ENCODE measurements around the gene ST7. TPM values are rescaled to one million over a fixed set of nuclear protein-coding genes. Genes with fewer than 3 reads are reported as not detected.

The ST7 gene
- total RNA-seq, 1 donor from 2014 or later, result 39.3 TPM

DNA sequence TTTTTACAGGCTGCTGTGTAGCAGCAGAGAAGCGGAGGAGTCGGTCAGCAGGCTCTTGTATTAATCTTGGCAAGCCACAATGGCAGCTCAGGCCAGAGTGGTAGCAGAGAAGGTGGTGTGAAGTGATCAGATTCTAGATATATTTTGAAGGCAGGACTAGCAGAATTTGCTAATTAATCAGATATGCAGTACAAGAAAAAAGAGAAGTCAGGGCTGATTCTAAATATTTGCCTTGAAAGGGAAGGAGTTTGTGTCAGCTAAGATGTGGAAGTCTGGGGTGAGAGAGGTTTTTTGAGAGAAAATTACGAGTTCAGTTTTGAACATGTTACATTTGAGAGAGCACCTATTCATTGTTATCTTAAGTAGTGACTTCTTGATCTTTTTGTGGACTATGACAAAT, 193.2 kb downstream of the ST7 start:
- Histone ChIP-seq H3K79me2 (ENCODE audit: insufficient read depth, low read length) (no peaks in the 10 kb centered on the region), H3K27me3 (ENCODE audit: insufficient read depth, low read length) (no peaks in the 10 kb centered on the region), H3K9ac (ENCODE audit: low read length) (no peak overlapping the region), H3K4me2 (ENCODE audit: low read length) (no peak overlapping the region), H3K36me3 (ENCODE audit: insufficient read depth, low read length) (peaks cover 8% of the 10 kb centered on the region), H3K27ac (ENCODE audit: low read depth, low read length) (no peak overlapping the region), H3K4me3 (ENCODE audit: insufficient read depth, low read depth, low read length) (no peak overlapping the region), H4K20me1 (ENCODE audit: insufficient read depth, low read length) (no peaks in the 10 kb centered on the region), H3K9me3 (ENCODE audit: insufficient read depth, low read depth, low read length) (no peaks in the 10 kb centered on the region), H3K4me1 (ENCODE audit: insufficient read depth, low read length) (no peaks in the 10 kb centered on the region), H2AFZ (ENCODE audit: low read depth, low read length) (no peak overlapping the region)
- Mint-ChIP-seq H3K27me3 (ENCODE audit: low read depth, unreplicated experiment) (no peaks in the 10 kb centered on the region), H3K27ac (ENCODE audit: unreplicated experiment) (peak overlapping the region; percentile 28), H3K9me3 (ENCODE audit: unreplicated experiment) (no peaks in the 10 kb centered on the region), H3K36me3 (ENCODE audit: low read depth, unreplicated experiment) (peaks cover 15% of the 10 kb centered on the region), H3K4me3 (ENCODE audit: unreplicated experiment) (no peak overlapping the region), H3K4me1 (ENCODE audit: low read depth, unreplicated experiment) (peaks cover 26% of the 10 kb centered on the region)
- TF ChIP-seq EZH2 (IDR thresholded peaks at IDR 0.05; ENCODE audit: insufficient read depth, low read length), result no peak
- FAIRE-seq (no peak), DNase-seq (ENCODE audit: low read depth) (no peak)

GRCh38 chr7:117148971-117149370, 195.7 kb downstream of the ST7 start:
- no peak overlapping the region for H3K27ac ChIP-seq (ENCODE audit: low read depth, low read length)
- TF ChIP-seq CTCF (IDR thresholded peaks at IDR 0.05; ENCODE audit: insufficient read depth, low read depth, low read length) (no peak), EZH2 (IDR thresholded peaks at IDR 0.05; ENCODE audit: insufficient read depth, low read length) (no peak)
- Mint-ChIP-seq H3K36me3 (ENCODE audit: low read depth, unreplicated experiment) (peaks cover 6% of the 10 kb centered on the region), H3K9me3 (ENCODE audit: unreplicated experiment) (no peaks in the 10 kb centered on the region), H3K27ac (ENCODE audit: unreplicated experiment) (no peak overlapping the region), H3K27me3 (ENCODE audit: low read depth, unreplicated experiment) (no peaks in the 10 kb centered on the region), H3K4me1 (ENCODE audit: low read depth, unreplicated experiment) (peaks cover 21% of the 10 kb centered on the region), H3K4me3 (ENCODE audit: unreplicated experiment) (no peak overlapping the region)
- no peak overlapping the region for H3K4me2 ChIP-seq (ENCODE audit: low read length)
- H3K36me3 ChIP-seq (ENCODE audit: insufficient read depth, low read length), result peaks cover 8% of the 10 kb centered on the region
- no peak overlapping the region for H3K9ac ChIP-seq (ENCODE audit: low read length)
- H4K20me1 ChIP-seq (ENCODE audit: insufficient read depth, low read length), result no peaks in the 10 kb centered on the region
- DNase-seq (ENCODE audit: low read depth), result no peak
- no peak for FAIRE-seq
- H3K4me3 ChIP-seq (ENCODE audit: insufficient read depth, low read depth, low read length), result no peak overlapping the region
- H3K79me2 ChIP-seq (ENCODE audit: insufficient read depth, low read length), result no peaks in the 10 kb centered on the region
- H3K9me3 ChIP-seq (ENCODE audit: insufficient read depth, low read depth, low read length), result no peaks in the 10 kb centered on the region
- H3K4me1 ChIP-seq (ENCODE audit: insufficient read depth, low read length), result no peaks in the 10 kb centered on the region
- no peak overlapping the region for H2AFZ ChIP-seq (ENCODE audit: low read depth, low read length)
- no peaks in the 10 kb centered on the region for H3K27me3 ChIP-seq (ENCODE audit: insufficient read depth, low read length)

GRCh38 chr7:117149692-117150091, 196.4 kb downstream of the ST7 start:
- H3K4me3 Mint-ChIP-seq (ENCODE audit: unreplicated experiment), result no peak overlapping the region
- H3K36me3 Mint-ChIP-seq (ENCODE audit: low read depth, unreplicated experiment), result peaks cover 6% of the 10 kb centered on the region
- no peaks in the 10 kb centered on the region for H3K79me2 ChIP-seq (ENCODE audit: insufficient read depth, low read length)
- no peak overlapping the region for H3K27ac ChIP-seq (ENCODE audit: low read depth, low read length)
- H3K9me3 ChIP-seq (ENCODE audit: insufficient read depth, low read depth, low read length), result no peaks in the 10 kb centered on the region
- no peak overlapping the region for H3K9ac ChIP-seq (ENCODE audit: low read length)
- FAIRE-seq, result no peak
- no peaks in the 10 kb centered on the region for H3K27me3 Mint-ChIP-seq (ENCODE audit: low read depth, unreplicated experiment)
- H2AFZ ChIP-seq (ENCODE audit: low read depth, low read length), result no peak overlapping the region
- H3K4me2 ChIP-seq (ENCODE audit: low read length), result no peak overlapping the region
- no peak overlapping the region for H3K27ac Mint-ChIP-seq (ENCODE audit: unreplicated experiment)
- no peak overlapping the region for H3K4me3 ChIP-seq (ENCODE audit: insufficient read depth, low read depth, low read length)
- H3K36me3 ChIP-seq (ENCODE audit: insufficient read depth, low read length), result peaks cover 8% of the 10 kb centered on the region
- H4K20me1 ChIP-seq (ENCODE audit: insufficient read depth, low read length), result no peaks in the 10 kb centered on the region
- no peaks in the 10 kb centered on the region for H3K4me1 ChIP-seq (ENCODE audit: insufficient read depth, low read length)
- H3K27me3 ChIP-seq (ENCODE audit: insufficient read depth, low read length), result no peaks in the 10 kb centered on the region
- TF ChIP-seq CTCF (IDR thresholded peaks at IDR 0.05; ENCODE audit: insufficient read depth, low read depth, low read length) (no peak), EZH2 (IDR thresholded peaks at IDR 0.05; ENCODE audit: insufficient read depth, low read length) (no peak)
- peaks cover 21% of the 10 kb centered on the region for H3K4me1 Mint-ChIP-seq (ENCODE audit: low read depth, unreplicated experiment)
- DNase-seq (ENCODE audit: low read depth), result no peak
- no peaks in the 10 kb centered on the region for H3K9me3 Mint-ChIP-seq (ENCODE audit: unreplicated experiment)
